ENCODE results near the gene ENKD1.

- TF ChIP-seq CTCF (IDR thresholded peaks at IDR 0.05) (no peak), POLR2AphosphoS5 (IDR thresholded peaks at IDR 0.05) (peak; percentile 86 to 92 (median 90)), POLR2A (IDR thresholded peaks at IDR 0.05) (peak; percentile 77)
Observed at GRCh38 chr16:67659675-67660563, 6.6 kb downstream of the ENKD1 start, which contains the start of gene ACD.

All from transverse colon (tissue), 4 donors.